H1 (cell line): ENCODE results near the gene RPS15. TPM values are rescaled to one million over a fixed set of nuclear protein-coding genes. Genes with fewer than 3 reads are reported as not detected.

Experiments used
- ATF2 ChIP-seq: IDR thresholded peaks from 2 replicates; pipeline ENCODE4 v1.6.1; 2012; ENCODE audit warnings: low read length, inconsistent platforms
- ATF3 ChIP-seq: IDR thresholded peaks from 2 replicates; pipeline ENCODE4 v1.6.1; 2011; ENCODE audit warnings: low read depth, mild to moderate bottlenecking, low read length; ENCODE audit not compliant: insufficient read depth
- BACH1 ChIP-seq: IDR thresholded peaks from 2 replicates; pipeline ENCODE4 v1.6.1; 2012; ENCODE audit warnings: low read length, improper control_type of control experiment
- CEBPB ChIP-seq: IDR thresholded peaks from 2 replicates; pipeline ENCODE4 v1.6.1; 2012; ENCODE audit warnings: low read depth, low read length
- CHD2 ChIP-seq: IDR thresholded peaks from 2 replicates; pipeline ENCODE4 v1.6.1; 2012; ENCODE audit warnings: low read length, improper control_type of control experiment
- CTBP2 ChIP-seq: IDR thresholded peaks from 2 replicates; pipeline ENCODE4 v1.7.0; 2011; ENCODE audit warnings: borderline replicate concordance, mild to moderate bottlenecking, moderate library complexity, mixed read lengths, low read length; ENCODE audit not compliant: insufficient read depth, insufficient read length
- EGR1 ChIP-seq: IDR thresholded peaks from 2 replicates; pipeline ENCODE4 v1.6.1; 2011; ENCODE audit warnings: low read depth, low read length, borderline replicate concordance
- HDAC6 ChIP-seq: IDR thresholded peaks from one replicate; pipeline ENCODE4 v1.7.1; 2012; ENCODE audit warnings: low read depth, mild to moderate bottlenecking, inconsistent platforms, low read length, moderate library complexity
- JUN ChIP-seq: IDR thresholded peaks from 2 replicates; pipeline ENCODE4 v1.6.1; 2011; ENCODE audit warnings: low read depth, mild to moderate bottlenecking, improper control_type of control experiment, low read length
- JUND ChIP-seq: IDR thresholded peaks from 2 replicates; pipeline ENCODE4 v1.6.1; 2011; ENCODE audit warnings: mild to moderate bottlenecking, improper control_type of control experiment, low read length
- KDM4A ChIP-seq: IDR thresholded peaks from one replicate; pipeline ENCODE4 v1.7.1; 2012; ENCODE audit warnings: low read depth, mild to moderate bottlenecking, moderate library complexity, low read length, inconsistent platforms; ENCODE audit not compliant: severe bottlenecking
- MAFK ChIP-seq: IDR thresholded peaks from 2 replicates; pipeline ENCODE4 v1.6.1; 2012; ENCODE audit warnings: low read depth, mild to moderate bottlenecking, improper control_type of control experiment, low read length
- MAX ChIP-seq: IDR thresholded peaks from 2 replicates; pipeline ENCODE4 v1.6.1; 2012; ENCODE audit warnings: inconsistent platforms
- NANOG ChIP-seq: IDR thresholded peaks from 2 replicates; pipeline ENCODE4 v1.6.1; 2011; ENCODE audit warnings: low read length, low read depth, mild to moderate bottlenecking, inconsistent platforms; ENCODE audit not compliant: insufficient read depth, poor library complexity, severe bottlenecking
- NRF1 ChIP-seq: IDR thresholded peaks from 2 replicates; pipeline ENCODE4 v1.6.1; 2011; ENCODE audit warnings: mild to moderate bottlenecking, low read depth, low read length, improper control_type of control experiment
- POU5F1 ChIP-seq: IDR thresholded peaks from 2 replicates; pipeline ENCODE4 v1.6.1; 2011; ENCODE audit warnings: low read depth, mild to moderate bottlenecking, low read length, moderate library complexity
- RBBP5 ChIP-seq: IDR thresholded peaks from 2 replicates; pipeline ENCODE4 v1.7.1; 2012; ENCODE audit warnings: low read depth, mild to moderate bottlenecking, inconsistent platforms, low read length, moderate library complexity, borderline replicate concordance
- RNF2 ChIP-seq: fragments of 200-900, 300-1000 bp; sonication (generic); IDR thresholded peaks from 2 replicates; pipeline ENCODE4 v1.7.1; 2016; ENCODE audit warnings: borderline replicate concordance, low read depth, mild to moderate bottlenecking, antibody characterized with exemption, low read length; ENCODE audit not compliant: poor library complexity, severe bottlenecking; ENCODE audit errors: missing control alignments
- SP4 ChIP-seq: IDR thresholded peaks from 2 replicates; pipeline ENCODE4 v1.6.1; 2012; ENCODE audit warnings: low read length, inconsistent platforms
- TAF7 ChIP-seq: optimal IDR thresholded peaks from 2 replicates; pipeline ENCODE3; 2011; ENCODE audit warnings: low read depth, mild to moderate bottlenecking, inconsistent platforms, low read length, moderate library complexity, borderline replicate concordance
- TCF12 ChIP-seq: IDR thresholded peaks from 2 replicates; pipeline ENCODE4 v1.6.1; 2011; ENCODE audit warnings: low read depth, mild to moderate bottlenecking, low read length
- polyA plus RNA-seq, 7 experiments: library from polyadenylated mRNA; depleted of rRNA in 3 of 7; stranded (reverse) in 5 of 7; unstranded in 2 of 7; fragments of >200 nt in 5 of 7; fragments of 200-250 nt in 2 of 7; gene quantifications; 1 replicate in 5 of 7; 2 replicates in 1 of 7; 4 replicates in 1 of 7; pipeline versions ENCODE4 v1.2.1 to v1.2.3, GENCODE V29; 2011 to 2013; ENCODE audit warnings: missing spikeins in 2 of 7, mixed read lengths in 2 of 7
- total RNA-seq: library from RNA; stranded (reverse); fragmentation: NEBNext Ultra II Directional; extraction: Animal tissue kit (Norgen Biotek cat#: 25700); gene quantifications from 2 replicates; pipeline ENCODE4 v1.2.1, GENCODE V29; 2021

Gene RPS15
- total and polyA plus RNA-seq, 2 of the 8 experiments (the other 6 are each of a cell fraction or from before 2014, with no cell fraction given): 1,562 to 3,890 TPM

- TF ChIP-seq MAX (peak; percentile 91), NRF1 (peak; percentile 33; the same call in 1 of the 2 replicates), HDAC6 (no peak), ATF3 (no peak), ATF2 (no peak; the same call in 1 of the 2 replicates), RBBP5 (peak; percentile 42; the same call in 1 of the 2 replicates), TAF7 (peak; percentile 99), JUND (peak; percentile 69; the same call in 1 of the 2 replicates), KDM4A (peak; percentile 59), NANOG (peak; percentile 7), EGR1 (peak; percentile 87), RNF2 (no peak), POU5F1 (no peak), CTBP2 (no peak), CEBPB (no peak), MAFK (no peak), TCF12 (no peak), BACH1 (peak; percentile 24), CHD2 (peak; percentile 99), JUN (no peak), SP4 (0 out of 2 replicates have a peak, but pooled peaks have one; percentile 42)
Measured at GRCh38 chr19:1438035-1438932, at the start of gene RPS15 (continued).
